COR-L47 (cell line): ENCODE results near the gene EXOC3.
A peak's percentile ranks its signal among the peaks of the same experiment; 100 is the strongest.

Experiments used
- DNase-seq: peaks from one replicate; lab custom pipeline; 2025; lab: John Stamatoyannopoulos, UW

EXOC3 gene

GRCh38 chr5:457195-457961 lies 14.4 kb downstream of the EXOC3 start:
- no peak for DNase-seq

- no peak for DNase-seq
These were observed 15.8 kb downstream of the EXOC3 start for GRCh38 chr5:458547-459353.

- DNase-seq = no peak
These were observed 16.7 kb downstream of the EXOC3 start for GRCh38 chr5:459562-460272.

GRCh38 chr5:460273-460625 lies 17.3 kb downstream of the EXOC3 start:
- no peak for DNase-seq

GRCh38 chr5:462051-462481 lies 19.1 kb downstream of the EXOC3 start:
- DNase-seq = no peak

- no peak for DNase-seq
These were observed 20.3 kb downstream of the EXOC3 start for GRCh38 chr5:463301-463700.

- no peak for DNase-seq
These were observed 21.0 kb downstream of the EXOC3 start for GRCh38 chr5:463952-464351.

- no peak for DNase-seq
These were observed 21.5 kb downstream of the EXOC3 start for GRCh38 chr5:464446-464842.

GRCh38 chr5:464843-465590 lies 22.0 kb downstream of the EXOC3 start:
- no peak for DNase-seq

- DNase-seq = no peak
These were observed 22.8 kb downstream of the EXOC3 start for GRCh38 chr5:465591-466403.

GRCh38 chr5:466661-467310 lies 23.8 kb downstream of the EXOC3 start:
- DNase-seq = no peak

- no peak for DNase-seq
These were observed 25.4 kb downstream of the EXOC3 start for GRCh38 chr5:468401-468800.

- DNase-seq = no peak
These were observed 26.9 kb downstream of the EXOC3 start for GRCh38 chr5:469752-470483.

GRCh38 chr5:470961-471749 lies 28.2 kb downstream of the EXOC3 start:
- DNase-seq = peak; percentile 18

GRCh38 chr5:471750-472058 lies 28.7 kb downstream of the EXOC3 start:
- no peak for DNase-seq

GRCh38 chr5:472076-472655 lies 29.2 kb downstream of the EXOC3 start:
- peak; percentile 21 for DNase-seq

GRCh38 chr5:472656-473550 lies 29.9 kb downstream of the EXOC3 start:
- peak; percentile 83 for DNase-seq
